NCI-H82 (cell line): ENCODE measurements around the gene CTAGE15.
"Not testable (repeated sequence)": the region's sequence is repeated elsewhere in the genome, so short reads cannot be mapped to it uniquely, and the experiment has no call there.

Experiments used
- DNase-seq: peaks from one replicate; lab custom pipeline; 2025; lab: John Stamatoyannopoulos, UW

Gene CTAGE15

GRCh38 chr7:143571501-143571900, at the start of gene CTAGE15:
CTAGE15 (plus strand) TSS chr7:143571801; CDS start chr7:143571818, 17 bp downstream.
- DNase-seq = not testable (repeated sequence)

- not testable (repeated sequence) for DNase-seq
Measured at GRCh38 chr7:143522309-143522916, 49.2 kb upstream of the CTAGE15 start.

- not testable (repeated sequence) for DNase-seq
Measured at GRCh38 chr7:143531169-143531926, 40.3 kb upstream of the CTAGE15 start.

- not testable (repeated sequence) for DNase-seq
Measured at GRCh38 chr7:143531932-143532331, 39.7 kb upstream of the CTAGE15 start.

GRCh38 chr7:143533213-143533839, 38.3 kb upstream of the CTAGE15 start:
- not testable (repeated sequence) for DNase-seq

GRCh38 chr7:143536443-143536842, 35.2 kb upstream of the CTAGE15 start:
- DNase-seq = not testable (repeated sequence)

- not testable (repeated sequence) for DNase-seq
Measured at GRCh38 chr7:143543288-143544038, 28.1 kb upstream of the CTAGE15 start.

GRCh38 chr7:143555968-143556367, 15.6 kb upstream of the CTAGE15 start:
- not testable (repeated sequence) for DNase-seq

GRCh38 chr7:143563306-143563705, 8.3 kb upstream of the CTAGE15 start:
- DNase-seq = not testable (repeated sequence)

- DNase-seq = not testable (repeated sequence)
Measured at GRCh38 chr7:143566001-143566400, 5.6 kb upstream of the CTAGE15 start.

- not testable (repeated sequence) for DNase-seq
Measured at GRCh38 chr7:143588183-143588582, 16.6 kb downstream of the CTAGE15 start.

GRCh38 chr7:143589897-143590296, 18.3 kb downstream of the CTAGE15 start:
- DNase-seq = not testable (repeated sequence)

GRCh38 chr7:143598086-143598485, 26.5 kb downstream of the CTAGE15 start:
- DNase-seq = not testable (repeated sequence)

GRCh38 chr7:143603549-143603948, 31.9 kb downstream of the CTAGE15 start:
- not testable (repeated sequence) for DNase-seq

- not testable (repeated sequence) for DNase-seq
Measured at GRCh38 chr7:143606088-143606487, 34.5 kb downstream of the CTAGE15 start.

GRCh38 chr7:143615545-143615944, 43.9 kb downstream of the CTAGE15 start:
- not testable (repeated sequence) for DNase-seq

- DNase-seq = not testable (repeated sequence)
Measured at GRCh38 chr7:143617204-143617603, 45.6 kb downstream of the CTAGE15 start.

GRCh38 chr7:143620058-143620457, 48.5 kb downstream of the CTAGE15 start:
- not testable (repeated sequence) for DNase-seq

GRCh38 chr7:143620646-143621045, 49.0 kb downstream of the CTAGE15 start, which contains the start of gene TCAF2:
TCAF2 (plus strand) TSS chr7:143620974.
- DNase-seq = not testable (repeated sequence)

- not testable (repeated sequence) for DNase-seq
Measured at GRCh38 chr7:143621175-143621574, 49.6 kb downstream of the CTAGE15 start.

GRCh38 chr7:143622130-143622529, 50.5 kb downstream of the CTAGE15 start:
- DNase-seq = not testable (repeated sequence)
